HG02759 (cell line): ENCODE results near the gene RGCC.

Experiments
- ATAC-seq: cut with Tn5 transposase; IDR thresholded peaks from one replicate; pipeline ENCODE4 v1.9.1; 2021; ENCODE audit warnings: mild to moderate bottlenecking, moderate library complexity; ENCODE audit not compliant: unreplicated experiment

The RGCC gene

GRCh38 chr13:41514853-41515395, 57.6 kb downstream of the RGCC start:
- ATAC-seq: no peak

DNA sequence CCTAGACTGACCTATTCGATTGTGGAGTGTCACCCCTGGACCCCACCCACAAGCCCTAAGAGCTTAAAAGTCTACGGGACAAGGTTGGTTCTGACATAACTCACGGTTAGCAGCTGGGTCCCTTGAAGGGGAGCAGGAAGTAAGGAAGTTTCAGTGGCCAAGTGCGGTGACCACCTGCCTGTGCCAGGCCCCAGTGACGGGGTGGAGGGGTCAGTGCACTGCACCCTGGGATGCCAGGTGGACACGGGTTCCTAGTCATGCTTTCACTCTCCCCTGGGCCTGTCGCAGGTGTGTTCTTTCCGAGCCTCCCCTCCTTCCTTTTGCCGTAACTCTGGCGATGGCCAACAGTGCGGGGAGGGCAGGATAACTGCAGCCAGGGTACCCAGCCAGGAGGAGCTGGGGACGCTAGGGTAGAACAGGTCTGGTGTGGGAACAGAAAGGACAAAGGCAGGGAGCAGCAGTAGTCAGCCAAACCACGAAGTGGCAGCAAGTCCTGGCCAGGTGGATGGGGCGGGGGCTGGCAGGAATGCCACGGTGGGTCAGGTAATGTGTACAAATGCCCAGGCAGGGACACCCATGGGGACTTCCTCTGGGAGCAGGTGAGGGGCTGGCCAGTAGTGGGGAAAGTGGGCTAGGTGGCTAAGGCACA, 58.3 kb downstream of the RGCC start:
- no peak for ATAC-seq

DNA sequence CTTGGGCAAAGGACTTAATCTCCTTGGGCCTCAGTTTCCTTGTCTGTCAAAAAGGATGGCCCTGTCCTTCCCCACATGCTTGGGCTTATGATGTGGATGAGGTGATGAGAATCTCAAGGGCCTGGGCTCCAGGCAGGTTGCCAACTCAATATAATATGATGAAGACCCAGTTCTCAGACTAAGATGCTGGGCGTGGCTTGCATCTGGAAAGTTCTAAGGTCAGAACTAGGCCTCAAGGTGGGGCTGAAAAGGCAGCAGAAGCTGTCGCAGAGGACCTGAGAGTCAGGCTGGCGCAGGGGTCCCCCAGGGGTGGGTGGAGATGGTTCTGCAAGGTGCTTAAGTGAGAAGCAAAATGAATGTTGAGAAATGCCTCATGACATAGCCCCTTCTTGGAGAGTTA, 58.8 kb downstream of the RGCC start:
- no peak for ATAC-seq

DNA sequence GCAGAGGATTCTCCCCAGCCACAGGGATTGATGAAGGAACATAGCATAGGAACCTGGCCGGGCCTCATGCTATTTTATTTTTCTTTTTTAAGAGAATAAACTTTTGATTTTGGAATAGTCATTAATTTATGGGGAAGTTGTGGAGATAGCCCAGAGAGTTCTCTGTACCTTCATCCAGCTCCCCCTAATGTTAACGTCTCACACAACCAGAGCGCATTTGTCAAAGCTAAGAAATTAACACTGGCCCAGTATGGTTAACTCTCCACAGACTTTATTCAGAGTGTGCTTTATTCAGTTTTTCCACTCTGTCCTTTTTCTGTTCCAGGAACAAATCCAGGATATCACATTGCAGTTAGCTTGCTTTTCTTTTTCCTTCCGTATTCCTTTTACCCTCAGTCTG, 59.4 kb downstream of the RGCC start:
- no peak for ATAC-seq

GRCh38 chr13:41520016-41520659, 62.8 kb downstream of the RGCC start:
- ATAC-seq: no peak
